ENCODE measurements around the gene ADAM29.

- TF ChIP-seq CTCF (IDR thresholded peaks at IDR 0.05) (no peak), POLR2A (IDR thresholded peaks at IDR 0.05) (no peak)
Measured at GRCh38 chr4:174910271-174910670, 7.9 kb upstream of the ADAM29 start.
